Cardiac muscle cell (in vitro differentiated cells and primary cell): ENCODE data around the gene NNT. TPM values are rescaled to one million over a fixed set of nuclear protein-coding genes. Genes with fewer than 3 reads are reported as not detected.

Experiments
- DNase-seq, 2 donors: peaks; one replicate each; pipeline versions ENCODE4 v3.0.0 to v3.0.0-alpha.2; 2010 to 2017; ENCODE audit warnings: low read depth in 1 of 2, low spot score in 1 of 2
- H3K27ac ChIP-seq: fragments of 200-600 bp; sonication (generic); 2 replicates; pipeline ENCODE4 v1.5.1; 2016
- H3K27me3 ChIP-seq: fragments of 200-600 bp; sonication (generic); 2 replicates; pipeline ENCODE4 v1.6.0; 2016; ENCODE audit warnings: control low read depth
- H3K36me3 ChIP-seq: fragments of 200-600 bp; sonication (generic); 2 replicates; pipeline ENCODE4 v1.5.1; 2016; ENCODE audit warnings: control low read depth
- H3K4me1 ChIP-seq: fragments of 200-600 bp; sonication (generic); 2 replicates; pipeline ENCODE4 v1.8.1; 2017; ENCODE audit warnings: low read depth, mild to moderate bottlenecking, mixed run types
- H3K4me3 ChIP-seq: fragments of 200-600 bp; sonication (generic); 2 replicates; pipeline ENCODE4 v1.5.1; 2016; ENCODE audit warnings: mild to moderate bottlenecking
- H3K9me3 ChIP-seq: fragments of 200-600 bp; sonication (generic); 2 replicates; pipeline ENCODE4 v1.5.1; 2017; ENCODE audit warnings: low read depth, mild to moderate bottlenecking, control low read depth
- CTCF ChIP-seq: IDR thresholded peaks from 2 replicates; pipeline ENCODE4 v1.5.1; 2012; ENCODE audit warnings: low read depth, mild to moderate bottlenecking, low read length
- polyA plus RNA-seq: library from polyadenylated mRNA; unstranded; fragments of >200 nt; fragmentation: Nextera tagmentation; extraction: Ambion mirVana; gene quantifications from 2 replicates; pipeline ENCODE4 v1.2.1, GENCODE V29; 2016
- total RNA-seq: library from RNA; depleted of rRNA; stranded (reverse); fragments of >200 nt; gene quantifications from 2 replicates; pipeline ENCODE4 v1.2.3, GENCODE V29; 2016

Gene NNT
- total and polyA plus RNA-seq, 2 experiments from 2014 or later, result 103 to 123 TPM

- no peak overlapping the region for H3K4me3 ChIP-seq
- DNase-seq, result no peak
These were observed 35.1 kb downstream of the NNT start for GRCh38 chr5:43638107-43638506.

GRCh38 chr5:43638546-43638945, 35.6 kb downstream of the NNT start:
- Histone ChIP-seq H3K36me3 (peaks cover 15% of the 10 kb centered on the region), H3K4me3 (no peak overlapping the region), H3K9me3 (no peaks in the 10 kb centered on the region), H3K4me1 (no peaks in the 10 kb centered on the region), H3K27me3 (no peaks in the 10 kb centered on the region), H3K27ac (no peak overlapping the region)
- no peak for TF ChIP-seq CTCF
- peak in 1 of 2 donors; percentile 38 for DNase-seq

More at GRCh38 chr5:43638107-43638506, 35.1 kb downstream of the NNT start:
- H3K36me3 ChIP-seq, result peaks cover 15% of the 10 kb centered on the region
- H3K27me3 ChIP-seq, result no peaks in the 10 kb centered on the region
- no peak for TF ChIP-seq CTCF
- H3K4me1 ChIP-seq, result no peaks in the 10 kb centered on the region
- no peak overlapping the region for H3K27ac ChIP-seq
- H3K9me3 ChIP-seq, result no peaks in the 10 kb centered on the region

- no peaks in the 10 kb centered on the region for H3K27me3 ChIP-seq
- H3K4me3 ChIP-seq, result no peak overlapping the region
- H3K27ac ChIP-seq, result no peak overlapping the region
- DNase-seq, result no peak
- TF ChIP-seq CTCF, result no peak
- no peaks in the 10 kb centered on the region for H3K4me1 ChIP-seq
- H3K9me3 ChIP-seq, result no peaks in the 10 kb centered on the region
- H3K36me3 ChIP-seq, result peaks cover 14% of the 10 kb centered on the region
These were observed 36.6 kb downstream of the NNT start for GRCh38 chr5:43639566-43639965.

- H3K4me1 ChIP-seq, result no peaks in the 10 kb centered on the region
- no peak overlapping the region for H3K4me3 ChIP-seq
- H3K36me3 ChIP-seq, result peaks cover 24% of the 10 kb centered on the region
- H3K27ac ChIP-seq, result no peak overlapping the region
- no peak for DNase-seq
- no peaks in the 10 kb centered on the region for H3K27me3 ChIP-seq
- no peaks in the 10 kb centered on the region for H3K9me3 ChIP-seq
- no peak for TF ChIP-seq CTCF
These were observed 39.4 kb downstream of the NNT start for GRCh38 chr5:43642428-43642827.

GRCh38 chr5:43643327-43643726, 40.3 kb downstream of the NNT start:
- no peak for TF ChIP-seq CTCF
- Histone ChIP-seq H3K27ac (no peak overlapping the region), H3K27me3 (no peaks in the 10 kb centered on the region), H3K4me1 (no peaks in the 10 kb centered on the region), H3K36me3 (peaks cover 31% of the 10 kb centered on the region), H3K9me3 (no peaks in the 10 kb centered on the region), H3K4me3 (no peak overlapping the region)
- DNase-seq, result no peak

- H3K36me3 ChIP-seq, result peaks cover 32% of the 10 kb centered on the region
- no peaks in the 10 kb centered on the region for H3K4me1 ChIP-seq
- H3K27ac ChIP-seq, result no peak overlapping the region
- no peaks in the 10 kb centered on the region for H3K27me3 ChIP-seq
- no peak overlapping the region for H3K4me3 ChIP-seq
- H3K9me3 ChIP-seq, result no peaks in the 10 kb centered on the region
- DNase-seq, result no peak
- TF ChIP-seq CTCF, result no peak
These were observed 40.8 kb downstream of the NNT start for GRCh38 chr5:43643750-43644149.
